ENCODE results near the gene SHC3. TPM values are rescaled to one million over a fixed set of nuclear protein-coding genes. Genes with fewer than 3 reads are reported as not detected.

Gene SHC3
- total and polyA plus RNA-seq, 2 experiments from 2014 or later = 1.3 to 2.9 TPM

GRCh38 chr9:89134709-89135108 lies 43.9 kb downstream of the SHC3 start:
- DNase-seq (ENCODE audit: low spot score) (no peak), ATAC-seq (no peak)
- Histone ChIP-seq H3K27ac (ENCODE audit: low read depth) (no peak overlapping the region), H3K4me3 (no peak overlapping the region), H3K36me3 (ENCODE audit: insufficient read depth) (no peaks in the 10 kb centered on the region; the same call in none of the 2 replicates), H3F3A (replicated peaks; ENCODE audit: low read depth) (no peaks in the 10 kb centered on the region), H3K4me1 (ENCODE audit: insufficient read depth) (no peaks in the 10 kb centered on the region; the same call in 1 of the 2 replicates), H3K27me3 (ENCODE audit: insufficient read depth) (no peaks in the 10 kb centered on the region), H4K20me1 (replicated peaks; ENCODE audit: insufficient read depth) (no peaks in the 10 kb centered on the region), H3K79me2 (replicated peaks; ENCODE audit: insufficient read depth) (no peaks in the 10 kb centered on the region), H3K4me2 (no peak overlapping the region), H3K9me2 (ENCODE audit: insufficient read depth) (no peaks in the 10 kb centered on the region; the same call in 1 of the 2 replicates), H2AFZ (no peak overlapping the region)
- peaks cover 32% of the 10 kb centered on the region for H3K9me3 Mint-ChIP-seq
- H3K27me3 Mint-ChIP-seq (ENCODE audit: insufficient read depth, low read depth, poor library complexity) = peaks cover 2% of the 10 kb centered on the region
- H3K4me1 Mint-ChIP-seq = peaks cover 2% of the 10 kb centered on the region; the same call in 1 of the 3 replicates
- H3K27ac Mint-ChIP-seq = no peak overlapping the region
- peaks cover 11% of the 10 kb centered on the region; the same call in 2 of the 3 replicates for H3K36me3 Mint-ChIP-seq (ENCODE audit: low read depth)
- TF ChIP-seq ZNF462 (CRISPR knock-in tag; IDR thresholded peaks at IDR 0.05) (no peak), ETS1 (IDR thresholded peaks at IDR 0.05) (no peak), JUNB (IDR thresholded peaks at IDR 0.05; ENCODE audit: unreplicated experiment) (no peak), POLR2AphosphoS5 (IDR thresholded peaks at IDR 0.05; ENCODE audit: low read depth) (no peak), NANOG (IDR thresholded peaks at IDR 0.05; ENCODE audit: borderline replicate concordance) (no peak), ZNF114 (CRISPR knock-in tag; IDR thresholded peaks at IDR 0.05) (no peak), ZNF331 (CRISPR knock-in tag; IDR thresholded peaks at IDR 0.05; ENCODE audit: low read depth) (no peak), CTCF (conservative IDR thresholded peaks at IDR 0.05; ENCODE audit: low read depth in 2 of 2) (no peak), REST (IDR thresholded peaks at IDR 0.05; ENCODE audit: unreplicated experiment) (no peak), EZH2phosphoT487 (IDR thresholded peaks at IDR 0.05; ENCODE audit: unreplicated experiment) (no peak), EZH2 (IDR thresholded peaks at IDR 0.05; ENCODE audit: low read depth, unreplicated experiment) (no peak), STAT1 (IDR thresholded peaks at IDR 0.05; ENCODE audit: unreplicated experiment) (no peak), CREB1 (CRISPR knock-in tag; IDR thresholded peaks at IDR 0.05; ENCODE audit: low read depth) (no peak)
- no peak overlapping the region for H3K4me3 Mint-ChIP-seq

Measured in GM23338 (cell line).